Mucosa of descending colon (tissue), 3 donors: ENCODE data around the gene NFKBIE. TPM values are rescaled to one million over a fixed set of nuclear protein-coding genes. Genes with fewer than 3 reads are reported as not detected.

Experiments
- ATAC-seq: fragments of 200-7000 bp; cut with Tn5 transposase; one replicate; pipeline ENCODE4 v1.9.1; 2020; ENCODE audit warnings: mild to moderate bottlenecking, moderate library complexity
- DNase-seq, 3 donors: peaks; one replicate each; pipeline ENCODE4 v3.0.0-alpha.2; 2020
- H3K36me3 ChIP-seq: fragments of 200-600 bp; one replicate; pipeline ENCODE4 v1.8.0; 2021; ENCODE audit warnings: low read depth, mild to moderate bottlenecking
- H3K4me1 ChIP-seq: fragments of 200-600 bp; one replicate; pipeline ENCODE4 v1.8.0; 2021; ENCODE audit warnings: low read depth, mild to moderate bottlenecking
- H3K4me3 ChIP-seq: fragments of 200-600 bp; one replicate; pipeline ENCODE4 v1.8.0; 2021; ENCODE audit warnings: mild to moderate bottlenecking
- H3K9me3 ChIP-seq: fragments of 200-600 bp; one replicate; pipeline ENCODE4 v1.8.0; 2021; ENCODE audit warnings: mild to moderate bottlenecking
- intact Hi-C, 2 donors: fragments of 100-400 bp; cut with DNase I in 1 of 2; cut with micrococcal nuclease in 1 of 2; formaldehyde crosslinking; loops; one replicate each; pipeline versions ENCODE4 v1.11.0 to v1.11.1; 2022; cut with DNase I, micrococcal nuclease
- total RNA-seq, 3 donors: library from RNA; stranded (reverse); fragmentation: NEBNext Ultra II Directional in 2 of 3; extraction: Animal tissue kit (Norgen Biotek cat#: 25700) in 2 of 3; gene quantifications; one replicate each; pipeline versions ENCODE4 v1.2.1 to v1.2.4, GENCODE V29; 2021 to 2023
- TF ChIP-seq, protein P1 (sequence below): fragments of 200-600 bp; IDR thresholded peaks from one replicate; pipeline ENCODE4 v1.8.0; 2022; ENCODE audit warnings: antibody characterized with exemption, mild to moderate bottlenecking
- donor health status: DM: no; HTN: no; CAD: no; lungs with moderate emphysema.
- donor health status: DM: no; HTN: no; CAD: no.
- donor health status: DM: no; HTN: yes; CAD: no.

Gene NFKBIE
- total RNA-seq, 3 donors from 2014 or later, result 8.7 to 13.4 (median 10.8) TPM

DNA sequence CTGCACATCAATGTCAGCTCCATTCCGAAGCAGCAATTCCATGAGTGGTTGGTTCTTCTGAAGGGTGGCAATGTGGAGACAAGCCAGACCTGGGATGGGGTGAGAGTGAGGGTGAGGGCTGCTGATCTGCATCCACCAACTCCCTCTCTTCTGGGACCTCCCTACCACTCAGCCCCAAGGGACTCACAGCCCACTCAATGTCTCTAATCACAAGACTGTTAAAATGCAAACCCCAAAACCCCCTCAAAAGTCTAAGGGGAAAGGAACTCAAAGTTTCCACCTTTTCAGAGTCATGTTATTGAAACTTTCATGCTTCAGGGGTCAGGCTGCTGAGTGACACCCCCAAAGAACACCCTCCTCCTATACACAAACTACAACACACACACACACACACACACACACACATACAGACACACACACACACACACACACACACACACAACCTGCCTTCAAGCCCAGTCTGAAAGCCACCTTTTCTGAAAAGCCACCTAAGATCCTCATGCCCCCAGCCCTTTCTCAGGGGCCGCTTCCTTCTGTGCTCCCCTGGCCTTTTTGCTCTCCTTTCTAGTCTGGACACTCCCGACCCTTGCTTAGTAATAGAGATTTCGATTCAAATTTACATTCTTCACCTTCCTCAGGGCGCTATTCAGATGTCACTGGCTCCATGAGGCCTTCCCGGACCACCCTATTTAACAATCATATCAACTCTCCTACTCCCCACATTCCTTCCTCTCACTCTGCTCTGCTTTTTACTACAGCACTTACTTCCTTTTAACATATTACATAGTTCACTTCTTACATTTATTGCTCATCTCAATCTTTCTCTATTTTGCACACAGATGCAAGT lies 4.7 kb downstream of the NFKBIE start:
- Histone ChIP-seq H3K4me3 (no peak overlapping the region), H3K9me3 (no peaks in the 10 kb centered on the region), H3K4me1 (peaks cover 33% of the 10 kb centered on the region), H3K36me3 (no peaks in the 10 kb centered on the region)
- TF ChIP-seq, protein P1, sequence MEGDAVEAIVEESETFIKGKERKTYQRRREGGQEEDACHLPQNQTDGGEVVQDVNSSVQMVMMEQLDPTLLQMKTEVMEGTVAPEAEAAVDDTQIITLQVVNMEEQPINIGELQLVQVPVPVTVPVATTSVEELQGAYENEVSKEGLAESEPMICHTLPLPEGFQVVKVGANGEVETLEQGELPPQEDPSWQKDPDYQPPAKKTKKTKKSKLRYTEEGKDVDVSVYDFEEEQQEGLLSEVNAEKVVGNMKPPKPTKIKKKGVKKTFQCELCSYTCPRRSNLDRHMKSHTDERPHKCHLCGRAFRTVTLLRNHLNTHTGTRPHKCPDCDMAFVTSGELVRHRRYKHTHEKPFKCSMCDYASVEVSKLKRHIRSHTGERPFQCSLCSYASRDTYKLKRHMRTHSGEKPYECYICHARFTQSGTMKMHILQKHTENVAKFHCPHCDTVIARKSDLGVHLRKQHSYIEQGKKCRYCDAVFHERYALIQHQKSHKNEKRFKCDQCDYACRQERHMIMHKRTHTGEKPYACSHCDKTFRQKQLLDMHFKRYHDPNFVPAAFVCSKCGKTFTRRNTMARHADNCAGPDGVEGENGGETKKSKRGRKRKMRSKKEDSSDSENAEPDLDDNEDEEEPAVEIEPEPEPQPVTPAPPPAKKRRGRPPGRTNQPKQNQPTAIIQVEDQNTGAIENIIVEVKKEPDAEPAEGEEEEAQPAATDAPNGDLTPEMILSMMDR, result no peak
- DNase-seq (no peak), ATAC-seq (no peak)
- intact Hi-C loops, result no loop called here

DNA sequence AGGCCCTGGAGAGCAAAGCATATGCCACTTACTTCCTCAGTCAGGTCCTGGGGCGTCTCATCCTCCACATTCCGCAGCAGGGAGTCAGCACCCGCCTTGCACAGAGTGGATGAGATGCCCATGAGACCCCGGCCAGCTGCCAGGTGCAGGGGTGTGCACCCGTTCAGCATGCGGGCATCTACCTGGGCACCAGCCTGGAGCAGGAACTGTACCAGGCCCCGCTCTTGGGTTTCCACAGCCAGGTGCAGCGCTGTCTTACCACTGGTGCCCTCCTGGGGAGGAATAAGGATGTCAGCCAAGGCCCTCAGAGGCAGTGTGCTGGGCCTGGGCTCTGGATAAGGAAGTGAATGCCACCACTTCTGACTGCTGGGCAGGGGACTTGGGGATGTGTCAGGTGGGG lies 5.3 kb downstream of the NFKBIE start:
- Histone ChIP-seq H3K9me3 (no peaks in the 10 kb centered on the region), H3K36me3 (no peaks in the 10 kb centered on the region), H3K4me3 (no peak overlapping the region), H3K4me1 (peaks cover 33% of the 10 kb centered on the region)
- DNase-seq (no peak), ATAC-seq (no peak)
- TF ChIP-seq, protein P1, result no peak
- intact Hi-C loops, result no loop called here

DNA sequence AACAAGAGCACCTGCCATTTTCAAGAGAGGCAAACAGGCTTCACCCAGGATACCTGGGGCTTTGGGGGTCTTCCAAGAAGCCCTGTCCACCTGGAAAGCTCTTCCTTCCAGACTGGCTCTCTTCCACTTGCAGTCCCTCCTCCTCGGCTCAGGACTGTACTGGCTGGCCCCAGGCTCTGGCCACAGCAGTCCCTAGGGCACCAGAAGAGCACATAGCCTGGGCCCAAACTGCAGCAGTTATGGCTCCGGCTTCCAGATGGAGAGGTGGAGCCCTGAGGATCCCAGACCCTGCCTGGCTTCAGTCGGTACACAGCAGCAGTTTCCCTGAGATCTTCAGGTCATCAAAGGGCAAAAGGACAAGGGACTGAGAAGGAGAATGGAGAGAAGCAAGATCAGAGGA lies 6.4 kb downstream of the NFKBIE start:
- DNase-seq (no peak), ATAC-seq (no peak)
- TF ChIP-seq, protein P1, result no peak
- H3K4me3 ChIP-seq, result no peak overlapping the region
- peaks cover 27% of the 10 kb centered on the region for H3K4me1 ChIP-seq
- intact Hi-C loops, result no loop called here
- H3K36me3 ChIP-seq, result peaks cover 4% of the 10 kb centered on the region
- no peaks in the 10 kb centered on the region for H3K9me3 ChIP-seq

DNA sequence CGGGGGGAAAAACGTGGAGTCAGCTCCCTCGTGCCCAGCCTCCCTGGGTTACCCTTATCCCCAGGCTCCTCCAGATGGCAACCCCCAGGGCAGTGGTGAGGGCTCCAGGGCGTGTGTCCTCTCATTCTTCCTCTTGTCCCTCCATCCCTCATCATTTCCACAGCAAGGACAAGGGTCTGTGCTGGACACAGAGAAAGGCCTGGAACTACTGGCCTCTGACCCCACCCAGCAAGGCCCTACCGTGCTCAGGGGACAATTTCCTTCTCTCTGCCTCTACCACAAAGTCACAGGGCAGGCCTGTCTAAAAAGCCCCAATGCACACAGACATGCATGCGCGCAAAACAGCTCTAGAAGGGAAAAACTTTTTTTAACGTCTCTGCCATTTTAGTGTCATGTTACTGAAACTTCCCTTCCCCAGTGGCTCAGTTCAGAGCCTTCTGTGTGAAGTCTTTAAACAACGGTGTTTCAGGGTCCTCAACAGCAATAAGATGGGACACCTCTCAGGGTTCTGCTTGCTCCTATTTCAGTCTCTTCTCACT lies 7.0 kb downstream of the NFKBIE start:
- Histone ChIP-seq H3K36me3 (peaks cover 8% of the 10 kb centered on the region), H3K4me3 (no peak overlapping the region), H3K9me3 (no peaks in the 10 kb centered on the region), H3K4me1 (peaks cover 22% of the 10 kb centered on the region)
- TF ChIP-seq, protein P1, result no peak
- DNase-seq, result no peak
- ATAC-seq, result no peak
- intact Hi-C loops, result no loop called here

DNA sequence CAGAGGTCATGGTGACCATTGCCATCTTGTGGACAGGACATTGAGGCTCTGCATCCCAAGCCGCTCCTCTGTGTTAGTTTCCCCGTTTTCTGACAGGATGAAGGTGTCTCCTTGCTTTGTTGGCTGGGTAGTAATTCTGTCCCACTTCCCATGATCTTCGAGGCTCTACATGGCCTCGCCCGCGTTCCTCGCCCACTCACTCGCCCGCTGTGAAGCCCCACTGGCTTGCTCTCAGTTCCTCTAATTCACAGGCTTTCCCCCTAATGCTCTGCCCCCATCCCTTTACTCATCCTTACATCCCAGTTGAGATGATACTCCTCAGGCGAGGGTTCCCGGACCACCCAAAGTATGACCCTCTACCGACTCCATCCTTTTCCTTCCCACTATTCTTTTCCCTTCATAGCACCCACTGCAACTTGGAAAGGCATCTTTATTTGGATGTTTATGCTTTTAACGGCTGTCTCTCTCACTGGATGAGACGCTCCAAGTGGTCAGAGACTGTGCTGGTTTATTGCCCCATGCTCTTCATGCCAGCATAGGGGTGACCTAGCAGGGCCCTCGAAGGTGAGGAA lies 7.5 kb downstream of the NFKBIE start:
- ATAC-seq (no peak), DNase-seq (no peak)
- peaks cover 17% of the 10 kb centered on the region for H3K4me1 ChIP-seq
- no peak overlapping the region for H3K4me3 ChIP-seq
- peaks cover 13% of the 10 kb centered on the region for H3K36me3 ChIP-seq
- intact Hi-C loops, result no loop called here
- TF ChIP-seq, protein P1, result no peak
- no peaks in the 10 kb centered on the region for H3K9me3 ChIP-seq
